HepG2 (cell line): ENCODE measurements around the gene ECHDC1. TPM values are rescaled to one million over a fixed set of nuclear protein-coding genes. Genes with fewer than 3 reads are reported as not detected.

ENCODE experiments used
- ATAC-seq: fragments of 200-7000 bp; cut with Tn5 transposase; 3 replicates; pipeline ENCODE4 v1.9.1; 2020; ENCODE audit warnings: mild to moderate bottlenecking, moderate library complexity
- BruUV-seq: library from RNA; stranded (reverse); fragments of 400-500 nt; replicated peaks from 2 replicates; lab custom pipeline; 2021; lab: Mats Ljungman, UMichigan
- CTCF ChIA-PET: fragments of 300-600 bp; formaldehyde crosslinking; extraction: SDS; loops from one replicate; lab custom pipeline; 2021; ENCODE audit warnings: low total read pairs, inconsistent platforms, low intra/inter-chr PET ratio; lab: Yijun Ruan, JAX
- POLR2A ChIA-PET: fragments of 350-600 bp; sonication (Branson Sonifier 250); formaldehyde crosslinking; loops from one replicate; lab custom pipeline; 2020; ENCODE audit warnings: antibody characterized with exemption, inconsistent platforms; lab: Yijun Ruan, JAX
- DNase-seq: peaks from one replicate; pipeline ENCODE4 v3.0.0-alpha.2; 2015; ENCODE audit warnings: low spot score
- FAIRE-seq: peaks from 3 replicates; lab custom pipeline; 2011; peaks lifted over from hg19 to GRCh38; lab: Jason Lieb, UNC
- H2AFZ ChIP-seq: one replicate; pipeline ENCODE4 v1.6.1; 2011; ENCODE audit warnings: low read length, inconsistent platforms
- H3K27ac ChIP-seq: fragments of 300-600 bp; 3 replicates; pipeline ENCODE4 v1.8.0; 2011; ENCODE audit warnings: mixed run types, mild to moderate bottlenecking, mixed read lengths, low read length, inconsistent platforms; ENCODE audit not compliant: insufficient read depth; ENCODE audit errors: extremely low read length
- H3K27me3 ChIP-seq, 2 experiments: fragments of 200-600 bp in 1 of 2; 2 replicates in 1 of 2; 3 replicates in 1 of 2; pipeline versions ENCODE4 v1.6.0 to v1.8.0; 2011; ENCODE audit warnings: low read length in 2 of 2, mild to moderate bottlenecking in 2 of 2, moderate library complexity in 2 of 2, inconsistent platforms in 1 of 2; ENCODE audit not compliant: insufficient read depth in 2 of 2, control insufficient read depth in 1 of 2
- H3K36me3 ChIP-seq, 2 experiments: fragments of 200-600 bp in 1 of 2; replicated peaks in 1 of 2; 2 replicates in 1 of 2; 3 replicates in 1 of 2; pipeline versions ENCODE4 v1.5.1 to v1.8.0; 2011; ENCODE audit warnings: low read length in 2 of 2, inconsistent platforms in 1 of 2; ENCODE audit not compliant: insufficient read depth in 2 of 2, control insufficient read depth in 1 of 2
- H3K4me1 ChIP-seq: 2 replicates; pipeline ENCODE4 v1.5.1; 2012; ENCODE audit warnings: low read length, inconsistent platforms; ENCODE audit not compliant: insufficient read depth
- H3K4me2 ChIP-seq: 2 replicates; pipeline ENCODE4 v1.6.0; 2011; ENCODE audit warnings: low read depth, low read length, inconsistent platforms
- H3K4me3 ChIP-seq, 3 experiments: fragments of 200-600 bp in 1 of 3; sonication (generic), shearing (Covaris generic) in 1 of 3; replicated peaks in 1 of 3; 2 replicates each; pipeline ENCODE4 v1.5.1; 2011 to 2016; ENCODE audit warnings: low read length in 3 of 3, inconsistent platforms in 2 of 3, low read depth in 2 of 3, mild to moderate bottlenecking in 2 of 3, control low read depth in 1 of 3, mixed read lengths in 1 of 3; ENCODE audit not compliant: insufficient read depth in 1 of 3
- H3K79me2 ChIP-seq: one replicate; pipeline ENCODE4 v1.6.1; 2011; ENCODE audit warnings: low read length, inconsistent platforms; ENCODE audit not compliant: insufficient read depth
- H3K9ac ChIP-seq: 2 replicates; pipeline ENCODE4 v1.6.0; 2011; ENCODE audit warnings: mild to moderate bottlenecking, low read depth, low read length, inconsistent platforms; ENCODE audit not compliant: insufficient read depth
- H3K9me3 ChIP-seq: 2 replicates; pipeline ENCODE4 v1.5.1; 2012; ENCODE audit warnings: mild to moderate bottlenecking, low read length
- H4K20me1 ChIP-seq: 2 replicates; pipeline ENCODE4 v1.6.0; 2011; ENCODE audit warnings: inconsistent platforms, mild to moderate bottlenecking, low read length, moderate library complexity; ENCODE audit not compliant: insufficient read depth
- ATAD3A ChIP-seq: sonication (generic); formaldehyde crosslinking; IDR thresholded peaks from 2 replicates; pipeline ENCODE4 v1.4.0; 2020; ENCODE audit warnings: missing genetic modification reagents
- DNMT1 ChIP-seq: sonication (generic); formaldehyde crosslinking; IDR thresholded peaks from 2 replicates; pipeline ENCODE4 v1.5.1; 2020; ENCODE audit warnings: mild to moderate bottlenecking, missing genetic modification reagents
- FOXO4 ChIP-seq: sonication (generic); formaldehyde crosslinking; conservative IDR thresholded peaks from 2 replicates; pipeline ENCODE4 v1.8.1; 2023; ENCODE audit warnings: missing genetic modification reagents
- GATAD1 ChIP-seq: IDR thresholded peaks from 2 replicates; pipeline ENCODE4 v1.6.1; 2016; ENCODE audit warnings: missing genetic modification reagents, missing compliant biosample characterization
- HCFC1 ChIP-seq: fragments of 150-350 bp; IDR thresholded peaks from 2 replicates; pipeline ENCODE4 v1.6.1; 2014; ENCODE audit warnings: low read depth, low read length
- IRF1 ChIP-seq: sonication (generic); formaldehyde crosslinking; IDR thresholded peaks from 2 replicates; pipeline ENCODE4 v1.4.0; 2020; ENCODE audit warnings: low read depth, mild to moderate bottlenecking, missing genetic modification reagents
- IRF2 ChIP-seq: IDR thresholded peaks from 2 replicates; pipeline ENCODE4 v1.6.1; 2018; ENCODE audit warnings: missing genetic modification reagents, missing compliant biosample characterization
- ISL2 ChIP-seq: sonication (generic); formaldehyde crosslinking; IDR thresholded peaks from 2 replicates; pipeline ENCODE4 v1.5.0; 2020; ENCODE audit warnings: missing genetic modification reagents
- KLF16 ChIP-seq, 2 experiments: sonication (generic) in 1 of 2; formaldehyde crosslinking in 1 of 2; IDR thresholded peaks; 2 replicates each; pipeline versions ENCODE4 v1.6.1 to v1.8.0; 2016 to 2023; ENCODE audit warnings: missing genetic modification reagents in 2 of 2, missing compliant biosample characterization in 1 of 2
- MAF1 ChIP-seq: sonication (generic); formaldehyde crosslinking; IDR thresholded peaks from 2 replicates; pipeline ENCODE4 v1.5.0; 2020; ENCODE audit warnings: missing genetic modification reagents, borderline replicate concordance
- MBD4 ChIP-seq: IDR thresholded peaks from 2 replicates; pipeline ENCODE4 v1.6.1; 2012; ENCODE audit warnings: low read length, inconsistent platforms, borderline replicate concordance
- POLR2A ChIP-seq, 2 experiments: IDR thresholded peaks; 2 replicates each; pipeline ENCODE4 v1.6.1; 2011; ENCODE audit warnings: low read depth in 2 of 2, low read length in 2 of 2, mild to moderate bottlenecking in 1 of 2, moderate library complexity in 1 of 2; ENCODE audit not compliant: insufficient read depth in 1 of 2
- SIX1 ChIP-seq: sonication (generic); formaldehyde crosslinking; IDR thresholded peaks from 2 replicates; pipeline ENCODE4 v1.4.0; 2020; ENCODE audit warnings: missing genetic modification reagents, borderline replicate concordance
- SNAI1 ChIP-seq: sonication (generic); formaldehyde crosslinking; IDR thresholded peaks from 2 replicates; pipeline ENCODE4 v1.5.0; 2020; ENCODE audit warnings: mild to moderate bottlenecking, missing genetic modification reagents, borderline replicate concordance
- STAT6 ChIP-seq: sonication (generic); formaldehyde crosslinking; IDR thresholded peaks from 2 replicates; pipeline ENCODE4 v1.4.0; 2020; ENCODE audit warnings: missing genetic modification reagents, mild to moderate bottlenecking, borderline replicate concordance
- ZNF24 ChIP-seq: fragments of 450-650 bp; IDR thresholded peaks from 2 replicates; pipeline ENCODE4 v1.6.1; 2017; ENCODE audit warnings: antibody characterized with exemption, mild to moderate bottlenecking
- ZNF251 ChIP-seq: sonication (generic); formaldehyde crosslinking; IDR thresholded peaks from 2 replicates; pipeline ENCODE4 v1.9.0; 2021; ENCODE audit warnings: mild to moderate bottlenecking, missing genetic modification reagents
- ZNF33A ChIP-seq: sonication (generic); formaldehyde crosslinking; IDR thresholded peaks from 2 replicates; pipeline ENCODE4 v1.5.1; 2020; ENCODE audit warnings: missing genetic modification reagents, mild to moderate bottlenecking, moderate library complexity, borderline replicate concordance
- ZNF354B ChIP-seq: sonication (generic); formaldehyde crosslinking; IDR thresholded peaks from 2 replicates; pipeline ENCODE4 v1.8.0; 2022; ENCODE audit warnings: mild to moderate bottlenecking, missing genetic modification reagents
- ZNF775 ChIP-seq: sonication (generic); formaldehyde crosslinking; IDR thresholded peaks from 2 replicates; pipeline ENCODE4 v1.4.0; 2020; ENCODE audit warnings: missing genetic modification reagents, mild to moderate bottlenecking, moderate library complexity, borderline replicate concordance
- WGBS: methylation state at CpG from one replicate; pipeline ENCODE4 v1.1.6; 2017; ENCODE audit warnings: low lambda C conversion rate; 5-methylcytosine and 5-hydroxymethylcytosine counted together
- in situ Hi-C: cut with HindIII; loops from 2 replicates; pipeline ENCODE4 v1.10.0; 2017; ENCODE audit warnings: low pct_unique_long_range_greater_than_20kb; ENCODE audit not compliant: extremely low pct_ligation_motif_present
- intact Hi-C: fragments of 100-400 bp; cut with micrococcal nuclease; formaldehyde crosslinking; loops from one replicate; pipeline ENCODE4 v1.10.0; 2022; ENCODE audit not compliant: unreplicated experiment
- polyA plus RNA-seq, 8 experiments: library from polyadenylated mRNA; depleted of rRNA in 3 of 8; stranded (reverse) in 7 of 8; unstranded in 1 of 8; fragments of >200 nt; fragmentation: Illumina TruSeq in 4 of 8; extraction: Trizol in 4 of 8; gene quantifications; 2 replicates each; pipeline versions ENCODE4 v1.2.1 to v1.2.3, GENCODE V29; 2011 to 2016; ENCODE audit warnings: low read depth in 4 of 8, missing spikeins in 1 of 8, mixed read lengths in 1 of 8; ENCODE audit not compliant: insufficient read depth in 1 of 8
- total RNA-seq, 5 experiments: library from RNA; depleted of rRNA; stranded (reverse); fragments of >200 nt; fragmentation: Illumina TruSeq; extraction: Trizol; gene quantifications; 2 replicates each; pipeline ENCODE4 v1.2.3, GENCODE V29; 2016; ENCODE audit warnings: low read depth in 1 of 5

The ECHDC1 gene
- total and polyA plus RNA-seq, 2 of the 13 experiments (the other 11 are each of a cell fraction or from before 2014, with no cell fraction given), result 32.8 to 98.1 TPM

GRCh38 chr6:127343809-127344659, 625 bp upstream of the ECHDC1 start:
- H2AFZ ChIP-seq, result peak overlapping the region; percentile 93
- peaks cover 14% of the 10 kb centered on the region for H4K20me1 ChIP-seq
- H3K4me1 ChIP-seq, result peaks cover 53% of the 10 kb centered on the region
- H3K4me2 ChIP-seq, result peak overlapping the region; percentile 83
- H3K36me3 ChIP-seq, result no peaks in the 10 kb centered on the region
- H3K27me3 ChIP-seq, result no peaks in the 10 kb centered on the region; a peak in 1 of 5 replicates
- ChIA-PET CTCF (no interaction called here), POLR2A (interaction anchor here (3.6 kb wide), 1 partner anchor 77 kb away, joined by 37 read pairs; the partner anchor contains the start of gene RNF146)
- H3K79me2 ChIP-seq, result peaks cover 67% of the 10 kb centered on the region
- in situ Hi-C loops (no loop called here), intact Hi-C loops (loop anchor here (2.0 kb wide), 1 partner anchor 47 kb away; no protein-coding TSS in a partner anchor)
- H3K9me3 ChIP-seq, result no peaks in the 10 kb centered on the region
- WGBS, result under 1% methylated on average over 24 of the region's 24 CpGs
- H3K4me3 ChIP-seq, result peak overlapping the region; percentile 88 to 92 (median 90)
- 0 out of 3 replicates have a peak, but pooled peaks have one; percentile 1 for ATAC-seq
- peak overlapping the region; percentile 91 for H3K9ac ChIP-seq
- BruUV-seq, result TSS peak; percentile 88
- DNase-seq, result peak; percentile 25
- peak overlapping the region; percentile 86 for H3K27ac ChIP-seq
- FAIRE-seq, result no peak
- 0 out of 2 replicates have a peak, but pooled peaks have one; percentile 45 for TF ChIP-seq FOXO4 (CRISPR knock-in tag)
- 0 out of 2 replicates have a peak, but pooled peaks have one; percentile 23 for TF ChIP-seq ZNF354B (CRISPR knock-in tag)
- TF ChIP-seq ZNF24, result no peak
- TF ChIP-seq IRF1, result no peak
- TF ChIP-seq ISL2 (CRISPR knock-in tag), result no peak
- no peak for TF ChIP-seq HCFC1
- TF ChIP-seq STAT6 (CRISPR knock-in tag), result 0 out of 2 replicates have a peak, but pooled peaks have one; percentile 23
- TF ChIP-seq MAF1 (CRISPR knock-in tag), result no peak
- no peak for TF ChIP-seq ZNF775 (CRISPR knock-in tag)
- TF ChIP-seq GATAD1 (CRISPR knock-in tag), result no peak
- no peak for TF ChIP-seq DNMT1 (CRISPR knock-in tag)
- peak; percentile 46; the same call in 1 of the 2 replicates for TF ChIP-seq ZNF33A (CRISPR knock-in tag)
- TF ChIP-seq SNAI1 (CRISPR knock-in tag), result no peak
- TF ChIP-seq MBD4, result peak; percentile 72; the same call in 1 of the 2 replicates
- TF ChIP-seq ATAD3A (CRISPR knock-in tag), result no peak
- no peak for TF ChIP-seq SIX1
- 0 out of 2 replicates have a peak, but pooled peaks have one; percentile 11 for TF ChIP-seq IRF2 (CRISPR knock-in tag)
- TF ChIP-seq KLF16 (CRISPR knock-in tag; IDR thresholded peaks at IDR 0.05), result no peak
- TF ChIP-seq ZNF251 (CRISPR knock-in tag), result no peak
- 0 out of 4 replicates have a peak, but pooled peaks of 1 of the 2 experiments have one; percentile 16 for TF ChIP-seq POLR2A (IDR thresholded peaks at IDR 0.05; ENCODE audit: insufficient read depth in 1 of 2, low read depth in 2 of 2, low read length in 2 of 2)
